Measurements from ENCODE around the gene MTM1. TPM values are rescaled to one million over a fixed set of nuclear protein-coding genes. Genes with fewer than 3 reads are reported as not detected.

Gene MTM1
- polyA plus RNA-seq, 1 of the 3 experiments (the other 2 are of a cell fraction) = 2.7 TPM

- no peaks in the 10 kb centered on the region for H4K20me1 ChIP-seq (ENCODE audit: insufficient read depth)
- no peak for DNase-seq
Observed at GRCh38 chrX:150700107-150700506, 131.7 kb downstream of the MTM1 start.

More at GRCh38 chrX:150700107-150700506, 131.7 kb downstream of the MTM1 start:
- no peak overlapping the region for H2AFZ ChIP-seq (ENCODE audit: low read depth)
- peaks cover 0 to 6% of the 10 kb centered on the region in 2 experiments; a peak in 1 of 4 replicates for H3K4me1 ChIP-seq (ENCODE audit: control insufficient read depth in 1 of 2, insufficient read depth in 2 of 2, low read depth in 1 of 2, low read length in 1 of 2)
- TF ChIP-seq YY1 (IDR thresholded peaks at IDR 0.05; ENCODE audit: low read depth) (no peak), POLR2AphosphoS5 (IDR thresholded peaks at IDR 0.05; ENCODE audit: low read depth, low read length) (no peak), NFIC (IDR thresholded peaks at IDR 0.05; ENCODE audit: borderline replicate concordance) (no peak), CTCF (IDR thresholded peaks at IDR 0.05) (no peak), MAX (IDR thresholded peaks at IDR 0.05; ENCODE audit: low read depth) (no peak), PBX3 (IDR thresholded peaks at IDR 0.05) (no peak), REST (IDR thresholded peaks at IDR 0.05; ENCODE audit: low read depth, low read length) (no peak), TCF12 (IDR thresholded peaks at IDR 0.05) (no peak), CHD2 (IDR thresholded peaks at IDR 0.05; ENCODE audit: low read length, partially characterized antibody) (no peak), RFX5 (IDR thresholded peaks at IDR 0.05; ENCODE audit: low read length) (no peak)
- H3K27me3 ChIP-seq (ENCODE audit: insufficient read depth) = no peaks in the 10 kb centered on the region
- peaks cover 0 to 7% of the 10 kb centered on the region in 2 experiments for H3K36me3 ChIP-seq (replicated peaks in 1 of 2; ENCODE audit: control insufficient read depth in 1 of 2, insufficient read depth in 2 of 2, low read length in 1 of 2)
- POLR2A ChIA-PET = no interaction called here
- H3K9ac ChIP-seq = no peak overlapping the region
- CTCF ChIA-PET = interaction anchor here (2.3 to 2.8 kb wide), 2 partner anchors 8 to 16 kb away, joined by 6 to 9 read pairs; partner anchors contain the start of gene MTMR1
- H3K27ac ChIP-seq (ENCODE audit: low read depth in 2 of 2, low read length in 1 of 2) = no peak overlapping the region
- H3K4me2 ChIP-seq = no peak overlapping the region
- no peaks in the 10 kb centered on the region for H3K79me2 ChIP-seq (ENCODE audit: insufficient read depth)
- H3K9me3 ChIP-seq = no peaks in the 10 kb centered on the region
- H3K9me2 ChIP-seq = no peaks in the 10 kb centered on the region
- H3K4me3 ChIP-seq (ENCODE audit: low read depth in 2 of 2, low read length in 1 of 2) = no peak overlapping the region
- no peaks in the 10 kb centered on the region for H3F3A ChIP-seq (replicated peaks; ENCODE audit: insufficient read depth)
